H1 (cell line): ENCODE results near the gene CTNNA3. TPM values are rescaled to one million over a fixed set of nuclear protein-coding genes. Genes with fewer than 3 reads are reported as not detected.

Experiments
- CTCF ChIA-PET: fragments of 300-600 bp; sonication (Branson Sonifier 250); formaldehyde crosslinking; loops from one replicate; lab custom pipeline; 2021; ENCODE audit not compliant: partially characterized antibody; lab: Charles Lee
- POLR2A ChIA-PET: fragments of 300-600 bp; sonication (Branson Sonifier 250); formaldehyde crosslinking; loops from one replicate; lab custom pipeline; 2021; ENCODE audit warnings: inconsistent platforms; ENCODE audit not compliant: partially characterized antibody; lab: Charles Lee
- DNase-seq, 2 experiments: peaks; one replicate each; pipeline versions ENCODE4 v3.0.0 to v3.0.0-alpha.2; 2010 to 2022; ENCODE audit warnings: low spot score in 2 of 2, low read depth in 1 of 2, mixed read lengths in 1 of 2
- FAIRE-seq: peaks from 2 replicates; lab custom pipeline; 2011; peaks lifted over from hg19 to GRCh38; lab: Jason Lieb, UNC
- H2AFZ ChIP-seq: 2 replicates; pipeline ENCODE4 v1.8.1; 2012; ENCODE audit warnings: low read length, inconsistent platforms
- H2AK5ac ChIP-seq: 2 replicates; pipeline ENCODE4 v1.6.1; 2013; ENCODE audit warnings: low read depth, low read length
- H2BK120ac ChIP-seq: replicated peaks from 2 replicates; pipeline ENCODE3; 2013; ENCODE audit warnings: low read depth, low read length, inconsistent platforms
- H2BK12ac ChIP-seq: 2 replicates; pipeline ENCODE4 v1.6.1; 2013; ENCODE audit warnings: low read depth, low read length
- H2BK15ac ChIP-seq: 2 replicates; pipeline ENCODE4 v1.6.1; 2013; ENCODE audit warnings: low read length
- H2BK20ac ChIP-seq: 2 replicates; pipeline ENCODE4 v1.6.1; 2013; ENCODE audit warnings: low read length
- H2BK5ac ChIP-seq: 2 replicates; pipeline ENCODE4 v1.6.1; 2013; ENCODE audit warnings: low read depth, low read length
- H3K14ac ChIP-seq: 2 replicates; pipeline ENCODE4 v1.6.1; 2013; ENCODE audit warnings: inconsistent platforms; ENCODE audit not compliant: insufficient read length
- H3K18ac ChIP-seq: 2 replicates; pipeline ENCODE4 v1.6.1; 2013; ENCODE audit warnings: low read length; ENCODE audit errors: extremely low read depth
- H3K23ac ChIP-seq: 2 replicates; pipeline ENCODE4 v1.6.1; 2013; ENCODE audit warnings: inconsistent platforms; ENCODE audit not compliant: insufficient read length
- H3K23me2 ChIP-seq: 2 replicates; pipeline ENCODE4 v1.6.1; 2013; ENCODE audit warnings: low read depth, low read length
- H3K27ac ChIP-seq: 2 replicates; pipeline ENCODE4 v1.6.1; 2011; ENCODE audit warnings: low read depth, low read length, inconsistent platforms
- H3K27me3 ChIP-seq, 4 experiments: replicated peaks in 1 of 4; 1 replicate in 1 of 4; 2 replicates in 3 of 4; pipeline versions ENCODE4 v1.6.1 to v1.8.1; 2011 to 2013; ENCODE audit warnings: low read length in 3 of 4, mild to moderate bottlenecking in 3 of 4, inconsistent platforms in 2 of 4, mixed read lengths in 2 of 4, moderate library complexity in 1 of 4; ENCODE audit not compliant: control insufficient read depth in 3 of 4, insufficient read depth in 3 of 4; ENCODE audit errors: extremely low read depth in 1 of 4
- H3K36me3 ChIP-seq, 4 experiments: 2 replicates each; pipeline versions ENCODE4 v1.6.1 to v1.8.1; 2011 to 2013; ENCODE audit warnings: mild to moderate bottlenecking in 4 of 4, low read length in 3 of 4, moderate library complexity in 2 of 4, control low read depth in 1 of 4, inconsistent platforms in 1 of 4; ENCODE audit not compliant: insufficient read depth in 4 of 4, control insufficient read depth in 2 of 4
- H3K4ac ChIP-seq: replicated peaks from 2 replicates; pipeline ENCODE3; 2013; ENCODE audit warnings: low read length, low read depth, mixed read lengths, inconsistent platforms; ENCODE audit not compliant: insufficient read length
- H3K4me1 ChIP-seq, 4 experiments: replicated peaks in 1 of 4; 1 replicate in 1 of 4; 2 replicates in 3 of 4; pipeline versions ENCODE4 v1.6.1 to v1.8.1; 2011 to 2013; ENCODE audit warnings: low read length in 3 of 4, inconsistent platforms in 2 of 4, mixed read lengths in 1 of 4; ENCODE audit not compliant: insufficient read depth in 4 of 4, control insufficient read depth in 3 of 4
- H3K4me2 ChIP-seq, 2 experiments: 2 replicates each; pipeline versions ENCODE4 v1.6.1 to v1.8.1; 2011 to 2013; ENCODE audit warnings: low read depth in 2 of 2, low read length in 2 of 2, control low read depth in 1 of 2, inconsistent platforms in 1 of 2, mild to moderate bottlenecking in 1 of 2; ENCODE audit not compliant: insufficient read depth in 1 of 2
- H3K4me3 ChIP-seq, 4 experiments: fragments of 200-600, 300-600 bp in 1 of 4; sonication (generic), shearing (Covaris generic), sonication (Bioruptor Twin) in 1 of 4; 2 replicates each; pipeline versions ENCODE4 v1.5.1 to v1.8.1; 2011 to 2016; ENCODE audit warnings: low read length in 4 of 4, low read depth in 3 of 4, control low read depth in 2 of 4, inconsistent platforms in 2 of 4, mild to moderate bottlenecking in 2 of 4, mixed read lengths in 1 of 4, moderate library complexity in 1 of 4; ENCODE audit not compliant: insufficient read depth in 2 of 4; ENCODE audit errors: extremely low read depth in 1 of 4
- H3K56ac ChIP-seq: replicated peaks from 2 replicates; pipeline ENCODE3; 2013; ENCODE audit warnings: low read depth, mild to moderate bottlenecking, mixed read lengths, low read length, inconsistent platforms; ENCODE audit not compliant: insufficient read length
- H3K79me1 ChIP-seq: 2 replicates; pipeline ENCODE4 v1.6.1; 2013; ENCODE audit warnings: low read depth, low read length, control low read depth
- H3K79me2 ChIP-seq, 2 experiments: 2 replicates each; pipeline versions ENCODE4 v1.6.1 to v1.8.1; 2012 to 2013; ENCODE audit warnings: low read length in 2 of 2, mild to moderate bottlenecking in 2 of 2, inconsistent platforms in 1 of 2; ENCODE audit not compliant: insufficient read depth in 2 of 2, control insufficient read depth in 1 of 2
- H3K9ac ChIP-seq, 4 experiments: replicated peaks in 1 of 4; 1 replicate in 1 of 4; 2 replicates in 3 of 4; pipeline versions ENCODE4 v1.6.1 to v1.8.1; 2011 to 2013; ENCODE audit warnings: low read depth in 3 of 4, low read length in 3 of 4, control low read depth in 2 of 4, mild to moderate bottlenecking in 2 of 4, moderate library complexity in 2 of 4, inconsistent platforms in 1 of 4; ENCODE audit errors: extremely low read depth in 1 of 4
- H3K9me3 ChIP-seq, 2 experiments: 2 replicates each; pipeline versions ENCODE4 v1.6.1 to v1.8.1; 2012 to 2013; ENCODE audit warnings: mild to moderate bottlenecking in 2 of 2, moderate library complexity in 2 of 2, control low read depth in 1 of 2, inconsistent platforms in 1 of 2, low read depth in 1 of 2, low read length in 1 of 2, mixed read lengths in 1 of 2; ENCODE audit not compliant: insufficient read depth in 2 of 2
- H4K20me1 ChIP-seq, 2 experiments: replicated peaks in 1 of 2; 2 replicates each; pipeline versions ENCODE3 to v1.8.1; 2011 to 2013; ENCODE audit warnings: inconsistent platforms in 2 of 2, low read length in 2 of 2, mild to moderate bottlenecking in 1 of 2; ENCODE audit not compliant: insufficient read depth in 2 of 2, control insufficient read depth in 1 of 2
- H4K5ac ChIP-seq: 2 replicates; pipeline ENCODE4 v1.6.1; 2013; ENCODE audit warnings: low read length, low read depth, mixed read lengths, inconsistent platforms; ENCODE audit not compliant: insufficient read length
- H4K8ac ChIP-seq: 2 replicates; pipeline ENCODE4 v1.8.0; 2013; ENCODE audit warnings: mild to moderate bottlenecking, moderate library complexity, low read length, inconsistent platforms; ENCODE audit not compliant: insufficient read depth; ENCODE audit errors: extremely low read depth
- H4K91ac ChIP-seq: replicated peaks from 2 replicates; pipeline ENCODE3; 2013; ENCODE audit warnings: low read length, mixed read lengths, inconsistent platforms; ENCODE audit not compliant: insufficient read length
- BRCA1 ChIP-seq: IDR thresholded peaks from 2 replicates; pipeline ENCODE4 v1.6.1; 2012; ENCODE audit warnings: low read depth, low read length, improper control_type of control experiment
- KDM5A ChIP-seq: fragments of 200-600 bp; IDR thresholded peaks from 2 replicates; pipeline ENCODE4 v1.7.1; 2012; ENCODE audit warnings: mild to moderate bottlenecking, low read length, inconsistent platforms, mixed read lengths
- POLR2AphosphoS5 ChIP-seq: IDR thresholded peaks from 2 replicates; pipeline ENCODE4 v1.6.1; 2011; ENCODE audit warnings: low read depth, low read length
- RAD21 ChIP-seq, 2 experiments: IDR thresholded peaks in 1 of 2; conservative IDR thresholded peaks in 1 of 2; 2 replicates each; pipeline ENCODE4 v1.6.1; 2011; ENCODE audit warnings: low read depth in 2 of 2, low read length in 2 of 2, improper control_type of control experiment in 1 of 2, inconsistent platforms in 1 of 2, mild to moderate bottlenecking in 1 of 2, moderate library complexity in 1 of 2
- RFX5 ChIP-seq: IDR thresholded peaks from 2 replicates; pipeline ENCODE4 v1.6.1; 2011; ENCODE audit warnings: low read depth, low read length, improper control_type of control experiment, borderline replicate concordance
- RXRA ChIP-seq: IDR thresholded peaks from 2 replicates; pipeline ENCODE4 v1.6.1; 2011; ENCODE audit warnings: low read depth, mild to moderate bottlenecking, low read length, moderate library complexity; ENCODE audit not compliant: insufficient read depth
- SIN3A ChIP-seq, 2 experiments: IDR thresholded peaks in 1 of 2; conservative IDR thresholded peaks in 1 of 2; 2 replicates each; pipeline ENCODE4 v1.6.1; 2011 to 2012; ENCODE audit warnings: low read length in 2 of 2, improper control_type of control experiment in 1 of 2, low read depth in 1 of 2, mild to moderate bottlenecking in 1 of 2
- TAF7 ChIP-seq: optimal IDR thresholded peaks from 2 replicates; pipeline ENCODE3; 2011; ENCODE audit warnings: low read depth, mild to moderate bottlenecking, inconsistent platforms, low read length, moderate library complexity, borderline replicate concordance
- TBP ChIP-seq: IDR thresholded peaks from 2 replicates; pipeline ENCODE4 v1.6.1; 2011; ENCODE audit warnings: low read depth, low read length, improper control_type of control experiment
- TCF12 ChIP-seq: IDR thresholded peaks from 2 replicates; pipeline ENCODE4 v1.6.1; 2011; ENCODE audit warnings: low read depth, mild to moderate bottlenecking, low read length
- USF2 ChIP-seq: IDR thresholded peaks from 2 replicates; pipeline ENCODE4 v1.6.1; 2011; ENCODE audit warnings: low read length, improper control_type of control experiment
- WGBS, 2 experiments: shearing (Covaris generic) in 1 of 2; methylation state at CpG; one replicate each; pipeline versions ENCODE4 v1.1.6 to v1.1.7; 2013 to 2015; ENCODE audit warnings: low lambda C conversion rate in 2 of 2, mixed read lengths in 2 of 2, inconsistent platforms in 1 of 2, low coverage in 1 of 2, missing lambda C conversion rate in 1 of 2; ENCODE audit not compliant: insufficient replicate concordance in 2 of 2, insufficient coverage in 1 of 2, insufficient read length in 1 of 2; ENCODE audit errors: extremely low coverage in 1 of 2, missing lambda C conversion rate in 1 of 2; 5-methylcytosine and 5-hydroxymethylcytosine counted together
- polyA plus RNA-seq, 7 experiments: library from polyadenylated mRNA; depleted of rRNA in 3 of 7; stranded (reverse) in 5 of 7; unstranded in 2 of 7; fragments of >200 nt in 5 of 7; fragments of 200-250 nt in 2 of 7; gene quantifications; 1 replicate in 5 of 7; 2 replicates in 1 of 7; 4 replicates in 1 of 7; pipeline versions ENCODE4 v1.2.1 to v1.2.3, GENCODE V29; 2011 to 2013; ENCODE audit warnings: missing spikeins in 2 of 7, mixed read lengths in 2 of 7
- total RNA-seq: library from RNA; stranded (reverse); fragmentation: NEBNext Ultra II Directional; extraction: Animal tissue kit (Norgen Biotek cat#: 25700); gene quantifications from 2 replicates; pipeline ENCODE4 v1.2.1, GENCODE V29; 2021
- TF ChIP-seq, protein P1 (sequence below): IDR thresholded peaks from 2 replicates; pipeline ENCODE4 v1.6.1; 2012; ENCODE audit warnings: inconsistent platforms

CTNNA3 gene
- total and polyA plus RNA-seq, 2 of the 8 experiments (the other 6 are each of a cell fraction or from before 2014, with no cell fraction given), result 1.3 to 1.5 TPM

DNA sequence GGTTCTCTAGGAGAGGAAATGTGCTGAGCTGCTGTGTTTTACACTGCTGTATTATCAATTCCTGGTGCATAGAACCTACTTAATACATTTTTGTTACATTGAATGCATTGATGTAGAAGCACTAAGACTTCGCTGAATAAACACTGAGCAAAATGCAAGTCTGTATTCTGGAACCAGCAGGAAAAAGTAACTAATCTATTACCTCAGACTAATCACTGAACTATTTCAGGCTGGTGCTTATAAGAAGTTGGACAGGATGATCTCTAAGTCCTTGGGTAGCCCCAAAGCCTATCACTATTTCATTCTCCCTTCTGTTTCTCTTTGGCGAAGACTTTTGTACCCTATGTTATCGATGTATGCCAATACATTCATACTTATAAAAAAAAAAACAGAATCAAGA, 857.3 kb downstream of the CTNNA3 start:
- H4K5ac ChIP-seq, result no peak overlapping the region
- no peak overlapping the region for H2BK5ac ChIP-seq
- no peaks in the 10 kb centered on the region for H3K36me3 ChIP-seq
- DNase-seq (no peak), FAIRE-seq (no peak)
- no peak overlapping the region for H2BK20ac ChIP-seq
- no peak overlapping the region for H3K27ac ChIP-seq
- WGBS, 2 experiments, result 90% methylated on average over 3 of the region's 3 CpGs; no CpG with 5 or more reads in 1 of the 2 experiments
- no peak overlapping the region for H2AFZ ChIP-seq
- H3K4me2 ChIP-seq, result no peak overlapping the region
- H3K79me2 ChIP-seq, result no peaks in the 10 kb centered on the region
- no peaks in the 10 kb centered on the region for H3K23me2 ChIP-seq
- no peak overlapping the region for H4K91ac ChIP-seq
- H3K56ac ChIP-seq, result no peak overlapping the region
- peaks cover 0 to 7% (median 0%) of the 10 kb centered on the region in 4 experiments; a peak in 2 of 7 replicates for H3K4me1 ChIP-seq
- no peak overlapping the region for H2BK12ac ChIP-seq
- no peak overlapping the region for H3K14ac ChIP-seq
- ChIA-PET POLR2A (no interaction called here), CTCF (interaction anchor here (0.7 to 1.2 kb wide), 3 partner anchors 13 to 942 kb away, joined by 3 to 4 read pairs (median 3); no protein-coding TSS in a partner anchor)
- H3K4ac ChIP-seq, result no peak overlapping the region
- H3K27me3 ChIP-seq, result no peaks in the 10 kb centered on the region
- no peak overlapping the region for H2BK120ac ChIP-seq
- H3K79me1 ChIP-seq, result no peaks in the 10 kb centered on the region
- H3K4me3 ChIP-seq, result no peak overlapping the region
- no peaks in the 10 kb centered on the region for H3K9me3 ChIP-seq
- H4K8ac ChIP-seq, result no peak overlapping the region
- no peak overlapping the region for H3K9ac ChIP-seq
- no peak overlapping the region for H3K18ac ChIP-seq
- H2AK5ac ChIP-seq, result no peak overlapping the region
- H2BK15ac ChIP-seq, result no peak overlapping the region
- no peak overlapping the region for H3K23ac ChIP-seq
- H4K20me1 ChIP-seq, result no peaks in the 10 kb centered on the region
- TF ChIP-seq RFX5 (no peak), TAF7 (no peak), BRCA1 (no peak), TBP (no peak), TCF12 (no peak), SIN3A (conservative IDR thresholded peaks at IDR 0.05 in 1 of 2, IDR thresholded peaks at IDR 0.05 in 1 of 2; ENCODE audit: low read depth in 1 of 2, low read length in 2 of 2) (no peak), RAD21 (IDR thresholded peaks at IDR 0.05 in 1 of 2, conservative IDR thresholded peaks at IDR 0.05 in 1 of 2; ENCODE audit: low read depth in 2 of 2, low read length in 2 of 2) (no peak), POLR2AphosphoS5 (no peak), USF2 (no peak), KDM5A (no peak), RXRA (no peak)
- TF ChIP-seq, protein P1, sequence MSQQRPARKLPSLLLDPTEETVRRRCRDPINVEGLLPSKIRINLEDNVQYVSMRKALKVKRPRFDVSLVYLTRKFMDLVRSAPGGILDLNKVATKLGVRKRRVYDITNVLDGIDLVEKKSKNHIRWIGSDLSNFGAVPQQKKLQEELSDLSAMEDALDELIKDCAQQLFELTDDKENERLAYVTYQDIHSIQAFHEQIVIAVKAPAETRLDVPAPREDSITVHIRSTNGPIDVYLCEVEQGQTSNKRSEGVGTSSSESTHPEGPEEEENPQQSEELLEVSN, result no peak
